SIG-M5 (cell line): ENCODE data around the gene GPATCH11.

Experiments used
- DNase-seq: peaks from one replicate; lab custom pipeline; 2025; lab: John Stamatoyannopoulos, UW

Gene GPATCH11

DNA sequence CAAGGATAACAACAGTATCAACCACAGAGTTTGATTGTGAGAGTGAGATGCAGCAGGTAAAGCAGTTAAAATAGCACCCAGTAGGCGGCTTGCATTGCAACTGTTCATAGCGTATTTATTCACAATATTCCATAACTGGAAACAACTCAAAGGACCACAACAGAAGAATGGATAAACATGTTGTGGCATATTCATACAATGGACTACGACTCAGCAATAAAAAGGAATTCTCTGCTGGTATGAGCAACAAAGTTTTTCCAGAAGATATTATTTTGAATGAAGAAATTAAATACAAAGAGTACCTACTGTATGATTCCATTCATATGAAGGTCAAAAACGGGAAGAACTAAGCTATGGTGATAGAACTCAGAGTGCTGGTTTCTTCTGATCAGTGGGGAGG, 25.2 kb downstream of the GPATCH11 start:
- DNase-seq: no peak

GRCh38 chr2:37110306-37111212, 26.2 kb downstream of the GPATCH11 start:
- DNase-seq: no peak

- no peak for DNase-seq
Measured at GRCh38 chr2:37111958-37112357, 27.6 kb downstream of the GPATCH11 start.

DNA sequence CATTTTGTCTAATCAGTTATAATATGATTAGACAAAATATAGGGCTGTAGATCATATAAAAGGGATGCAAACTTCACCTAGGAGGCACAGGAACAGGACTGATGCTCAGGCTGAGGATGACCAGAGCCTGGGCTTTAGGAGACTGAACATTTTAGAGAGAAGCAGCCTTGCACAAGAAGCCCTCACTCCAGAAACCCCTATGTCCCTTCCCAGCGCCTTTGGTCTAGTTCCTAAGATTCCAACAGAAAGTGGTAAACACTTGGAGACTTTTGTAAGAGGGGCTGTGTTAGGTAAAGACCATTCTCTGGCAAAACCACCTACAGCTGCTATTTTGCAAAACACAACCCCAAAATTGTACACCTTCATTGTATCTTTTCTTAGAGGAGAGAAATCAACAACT, 33.2 kb downstream of the GPATCH11 start:
- DNase-seq: no peak

DNA sequence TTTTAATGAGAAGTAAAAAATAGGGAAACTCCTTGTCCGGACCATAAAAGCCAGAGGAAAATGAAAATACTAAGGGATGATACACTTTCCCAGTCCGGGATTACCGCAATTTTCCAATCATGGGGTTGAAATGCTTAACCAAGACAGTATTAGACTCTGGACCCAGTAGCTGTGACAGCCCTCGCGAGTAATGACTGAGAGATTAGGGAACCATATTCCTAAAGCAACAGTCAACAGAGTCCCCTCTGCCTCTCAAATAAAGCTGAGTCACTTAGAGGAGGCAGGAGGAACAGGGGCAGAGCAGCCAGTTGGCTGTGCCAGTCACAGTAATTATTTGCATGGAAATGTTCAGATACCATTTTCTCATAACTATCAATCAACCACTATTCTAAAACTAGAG, 34.8 kb downstream of the GPATCH11 start:
- no peak for DNase-seq

- no peak for DNase-seq
Measured at GRCh38 chr2:37125416-37125815, 41.1 kb downstream of the GPATCH11 start.

DNA sequence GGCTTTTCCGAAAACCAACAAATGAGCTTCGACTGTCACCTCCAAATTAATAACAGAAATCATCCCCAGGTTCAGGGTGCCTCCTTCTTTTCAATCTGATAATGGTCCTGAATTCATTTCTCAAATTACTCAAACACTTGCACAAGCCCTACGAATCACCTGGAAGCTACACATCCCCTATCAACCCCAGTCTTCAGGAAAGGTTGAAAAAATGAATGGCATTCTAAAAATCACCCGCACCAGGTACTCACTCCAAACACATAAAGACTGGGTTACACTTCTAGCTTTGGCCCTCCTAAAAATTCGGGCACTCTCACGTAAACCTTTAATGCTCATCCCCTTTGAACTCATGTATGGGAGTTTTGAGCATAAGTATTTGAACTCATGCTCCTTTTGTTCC, 48.6 kb downstream of the GPATCH11 start:
- no peak for DNase-seq

- DNase-seq: no peak
Measured at GRCh38 chr2:37142546-37142945, 58.2 kb downstream of the GPATCH11 start.

DNA sequence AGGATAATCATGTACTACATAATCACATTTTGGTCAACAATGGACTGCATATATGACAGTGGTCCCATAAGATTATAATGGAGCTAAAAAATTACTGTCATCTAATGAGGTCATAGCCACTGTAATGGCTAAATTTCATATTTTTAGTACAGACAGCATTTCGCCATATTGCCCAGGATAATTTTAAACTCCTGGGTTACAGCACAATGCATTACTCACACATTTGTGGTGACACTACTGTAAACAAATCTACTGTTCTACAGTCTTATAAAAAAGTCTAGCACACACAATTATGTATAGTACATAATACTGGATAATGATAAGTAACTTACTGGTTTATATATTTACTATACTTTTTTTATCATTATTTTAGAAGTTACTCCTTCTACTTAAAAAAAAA, 59.7 kb downstream of the GPATCH11 start:
- DNase-seq: no peak

DNA sequence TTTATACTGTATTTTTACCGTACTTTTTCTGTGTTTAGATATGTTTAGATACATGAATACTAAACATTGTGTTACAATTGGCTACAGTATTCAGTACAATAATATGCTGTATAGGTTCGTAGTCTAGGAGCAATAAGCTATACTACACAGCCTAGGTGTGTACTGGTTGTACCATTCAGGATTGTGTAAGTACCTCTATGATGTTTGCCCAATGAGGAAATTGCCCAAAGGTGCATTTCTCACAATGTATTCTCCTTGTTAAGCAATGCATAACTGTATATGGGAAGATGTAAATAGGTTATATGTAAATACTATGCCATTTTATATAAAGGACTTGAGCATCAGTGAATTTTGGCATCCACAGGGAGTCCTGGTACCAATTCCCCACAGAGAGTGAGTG, 61.7 kb downstream of the GPATCH11 start:
- DNase-seq: no peak

- DNase-seq: no peak
Measured at GRCh38 chr2:37148325-37148724, 64.0 kb downstream of the GPATCH11 start.
